Measurements from ENCODE around the gene KCNIP1. TPM values are rescaled to one million over a fixed set of nuclear protein-coding genes. Genes with fewer than 3 reads are reported as not detected.
A peak's percentile ranks its signal among the peaks of the same experiment; 100 is the strongest.

The KCNIP1 gene
- polyA plus RNA-seq, 2 of the 4 experiments (the other 2 are of a cell fraction), result not detected

- 53% methylated on average over 9 of the region's 9 CpGs for WGBS (ENCODE audit: missing lambda C conversion rate)
- peak in 1 of 2 experiments; percentile 15 for DNase-seq (ENCODE audit: low read depth in 1 of 2, low spot score in 1 of 2)
- ChIA-PET POLR2A (no interaction called here), CTCF (interaction anchor here (1.5 to 12.2 kb wide), 5 partner anchors 8 to 163 kb away, joined by 3 to 66 read pairs (median 11); no protein-coding TSS in a partner anchor)
- Histone ChIP-seq H3K4me2 (no peak overlapping the region), H3K9me3 (no peaks in the 10 kb centered on the region), H3K27ac (no peak overlapping the region), H3K4me3 (no peak overlapping the region), H3K4me1 (no peaks in the 10 kb centered on the region)
- ATAC-seq, result peak; percentile 32 to 40; a peak in 2 of 6 replicates
- TF ChIP-seq SREBF2 (IDR thresholded peaks at IDR 0.05), result no peak
- no peak for TF ChIP-seq ESRRA (IDR thresholded peaks at IDR 0.05; ENCODE audit: borderline replicate concordance, low read length)
- no peak for TF ChIP-seq NPAS2 (CRISPR knock-in tag; IDR thresholded peaks at IDR 0.05; ENCODE audit: borderline replicate concordance)
- no peak for TF ChIP-seq HES2 (IDR thresholded peaks at IDR 0.05)
- no peak for TF ChIP-seq CHD4 (IDR thresholded peaks at IDR 0.05; ENCODE audit: borderline replicate concordance)
- no peak for TF ChIP-seq ZNF302 (CRISPR knock-in tag; IDR thresholded peaks at IDR 0.05)
- no peak for TF ChIP-seq NFE2L2 (conservative IDR thresholded peaks at IDR 0.05; ENCODE audit: low read length)
- TF ChIP-seq KDM1A (IDR thresholded peaks at IDR 0.05; ENCODE audit: low read depth), result no peak
- TF ChIP-seq USF2 (IDR thresholded peaks at IDR 0.05), result no peak
- TF ChIP-seq EHF (CRISPR knock-in tag; IDR thresholded peaks at IDR 0.05), result no peak
- TF ChIP-seq FOSL2 (IDR thresholded peaks at IDR 0.05), result no peak
- TF ChIP-seq FOSL2 (CRISPR knock-in tag; IDR thresholded peaks at IDR 0.05), result no peak
- TF ChIP-seq REST (IDR thresholded peaks at IDR 0.05), result no peak
- TF ChIP-seq HOXA7 (CRISPR knock-in tag; IDR thresholded peaks at IDR 0.05), result no peak
- TF ChIP-seq MAFK (IDR thresholded peaks at IDR 0.05; ENCODE audit: partially characterized antibody), result no peak
- TF ChIP-seq SMC3 (IDR thresholded peaks at IDR 0.05), result no peak
- no peak for FAIRE-seq
These were observed 93.4 kb downstream of the KCNIP1 start for GRCh38 chr5:170597109-170597751.

GRCh38 chr5:170597872-170598271, 94.1 kb downstream of the KCNIP1 start:
- Histone ChIP-seq H3K27ac (no peak overlapping the region), H3K4me1 (no peaks in the 10 kb centered on the region), H3K9me3 (no peaks in the 10 kb centered on the region), H3K4me3 (no peak overlapping the region), H3K4me2 (no peak overlapping the region)
- TF ChIP-seq MAX (IDR thresholded peaks at IDR 0.05), result no peak
- no peak for TF ChIP-seq CBX8 (IDR thresholded peaks at IDR 0.05)
- TF ChIP-seq MAZ (IDR thresholded peaks at IDR 0.05; ENCODE audit: borderline replicate concordance, low read depth, low read length), result no peak
- FAIRE-seq, result no peak
- 67% methylated on average over 8 of the region's 8 CpGs for WGBS (ENCODE audit: missing lambda C conversion rate)
- no peak for DNase-seq (ENCODE audit: low read depth in 1 of 2, low spot score in 1 of 2)
- ATAC-seq, result no peak
- ChIA-PET POLR2A (no interaction called here), CTCF (interaction anchor here (1.0 to 12.2 kb wide), 7 partner anchors 12 to 164 kb away, joined by 3 to 66 read pairs (median 11); no protein-coding TSS in a partner anchor)

- H3K4me2 ChIP-seq, result no peak overlapping the region
- WGBS (ENCODE audit: missing lambda C conversion rate), result 27% methylated on average over 2 of the region's 2 CpGs
- TF ChIP-seq JUNB (IDR thresholded peaks at IDR 0.05), result no peak
- no peak for TF ChIP-seq JUN (IDR thresholded peaks at IDR 0.05)
- TF ChIP-seq ZFP36 (IDR thresholded peaks at IDR 0.05; ENCODE audit: borderline replicate concordance, partially characterized antibody), result no peak
- no peak for TF ChIP-seq RFX5 (IDR thresholded peaks at IDR 0.05)
- no peak for TF ChIP-seq EHF (CRISPR knock-in tag; IDR thresholded peaks at IDR 0.05)
- TF ChIP-seq NR3C1 (IDR thresholded peaks at IDR 0.05), result no peak
- TF ChIP-seq ZC3H11A (IDR thresholded peaks at IDR 0.05), result no peak
- no peak for TF ChIP-seq RAD21 (conservative IDR thresholded peaks at IDR 0.05 in 1 of 2, IDR thresholded peaks at IDR 0.05 in 1 of 2)
- no peak for TF ChIP-seq KDM5A (IDR thresholded peaks at IDR 0.05)
- no peak for TF ChIP-seq FOSL2 (IDR thresholded peaks at IDR 0.05)
- TF ChIP-seq FOSL2 (CRISPR knock-in tag; IDR thresholded peaks at IDR 0.05), result no peak
- no peak for TF ChIP-seq CHD2 (IDR thresholded peaks at IDR 0.05; ENCODE audit: low read length, partially characterized antibody)
- TF ChIP-seq MAZ (IDR thresholded peaks at IDR 0.05; ENCODE audit: borderline replicate concordance, low read depth, low read length), result no peak
- no peak for TF ChIP-seq BCL3 (IDR thresholded peaks at IDR 0.05)
- no peak for TF ChIP-seq CHD4 (IDR thresholded peaks at IDR 0.05; ENCODE audit: borderline replicate concordance)
- no peak for TF ChIP-seq RCOR1 (IDR thresholded peaks at IDR 0.05; ENCODE audit: low read depth, low read length)
These were observed 95.9 kb downstream of the KCNIP1 start for GRCh38 chr5:170599756-170600155.

More at GRCh38 chr5:170599756-170600155, 95.9 kb downstream of the KCNIP1 start:
- no peak for FAIRE-seq
- H3K4me3 ChIP-seq, result no peak overlapping the region
- DNase-seq (ENCODE audit: low read depth in 1 of 2, low spot score in 1 of 2), result no peak
- ChIA-PET POLR2A (no interaction called here), CTCF (interaction anchor here (1.3 to 12.2 kb wide), 8 partner anchors 13 to 374 kb away, joined by 3 to 66 read pairs (median 5); no protein-coding TSS in a partner anchor)
- no peaks in the 10 kb centered on the region for H3K9me3 ChIP-seq
- no peaks in the 10 kb centered on the region for H3K4me1 ChIP-seq
- ATAC-seq, result no peak
- H3K27ac ChIP-seq, result no peak overlapping the region
